C4-2B (cell line): ENCODE data around the gene TRMT61B.

Experiments used
- CTCF ChIP-seq: fragments of 450-650 bp; conservative IDR thresholded peaks from 2 replicates; pipeline ENCODE4 v1.5.1; 2017; ENCODE audit warnings: mild to moderate bottlenecking
- ZFX ChIP-seq: fragments of 450-650 bp; IDR thresholded peaks from 2 replicates; pipeline ENCODE4 v1.6.1; 2017

DNA sequence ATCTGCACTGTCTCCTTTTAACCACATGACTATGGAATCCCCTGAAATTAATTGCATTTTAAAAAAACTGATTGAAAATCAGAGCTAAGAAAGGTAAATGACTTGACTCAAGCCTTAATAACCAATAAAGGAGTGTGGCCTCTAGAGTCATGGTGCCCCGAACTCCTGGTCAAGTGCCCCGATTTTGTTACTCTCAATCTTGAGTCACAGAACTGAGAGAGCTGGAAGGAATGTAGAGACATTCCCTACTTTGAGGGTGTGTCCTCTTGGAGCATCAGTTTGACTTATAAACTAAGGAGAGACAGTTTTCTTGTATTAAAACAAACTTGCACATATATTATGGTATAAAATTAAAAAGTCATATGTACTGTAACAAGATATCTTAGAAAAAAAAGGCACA, 26.8 kb upstream of the TRMT61B start:
- TF ChIP-seq CTCF (no peak), ZFX (no peak)
